Stimulated activated CD8-positive, alpha-beta memory T cell treated with anti-CD3 and anti-CD28 coated beads, Interleukin-15, amount 100 ng/mL, for 4 hours (primary cell): ENCODE data around the gene TEX22.

Experiments
- DNase-seq, 2 donors: peaks; one replicate each; pipeline ENCODE4 v3.0.0-alpha.2; 2020; ENCODE audit warnings: low read depth in 2 of 2

Gene TEX22

DNA sequence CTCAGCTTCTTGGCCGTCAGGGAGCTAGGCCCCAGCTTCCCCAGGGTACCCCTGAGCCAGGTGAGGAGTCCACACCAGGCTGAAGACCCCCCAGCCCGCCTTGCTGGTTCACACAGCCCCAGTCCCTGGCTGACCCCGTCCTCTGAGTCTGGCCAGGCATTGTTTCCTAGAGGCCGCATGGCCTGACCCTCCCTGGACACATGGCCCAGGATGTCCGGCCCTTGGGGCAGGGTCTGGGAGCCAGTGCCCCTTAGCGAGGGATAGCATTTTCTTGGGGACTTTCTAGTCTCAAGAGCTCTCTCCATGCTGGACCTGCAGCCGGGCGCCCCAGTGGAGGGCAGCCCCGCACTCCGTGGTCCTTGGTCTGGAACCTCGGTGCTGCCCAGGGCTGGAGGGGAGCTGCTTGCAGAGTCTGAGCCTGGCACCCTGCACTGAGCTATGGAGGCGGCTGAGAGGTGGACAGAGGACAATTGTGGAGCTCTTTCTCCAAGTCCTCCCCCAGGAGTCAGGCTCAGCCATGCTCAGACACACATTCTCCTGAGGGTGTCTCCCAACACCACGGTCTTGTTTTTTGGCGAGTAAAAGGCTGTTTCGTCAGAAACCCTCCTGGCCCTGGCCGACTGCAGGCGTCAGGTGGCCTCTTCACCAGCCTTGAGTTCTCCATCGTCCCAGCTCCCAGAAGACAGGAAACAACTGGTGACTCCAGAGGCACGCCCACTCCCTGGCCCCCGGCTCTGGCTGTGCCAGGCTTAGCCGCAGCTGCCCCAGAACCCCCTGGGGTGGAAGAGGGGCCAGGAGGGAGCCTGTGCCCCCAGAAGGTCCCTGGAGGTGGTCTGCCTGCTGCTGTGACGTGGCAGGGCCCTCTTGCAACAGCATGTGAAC, 58.6 kb downstream of the TEX22 start:
- DNase-seq: no peak

DNA sequence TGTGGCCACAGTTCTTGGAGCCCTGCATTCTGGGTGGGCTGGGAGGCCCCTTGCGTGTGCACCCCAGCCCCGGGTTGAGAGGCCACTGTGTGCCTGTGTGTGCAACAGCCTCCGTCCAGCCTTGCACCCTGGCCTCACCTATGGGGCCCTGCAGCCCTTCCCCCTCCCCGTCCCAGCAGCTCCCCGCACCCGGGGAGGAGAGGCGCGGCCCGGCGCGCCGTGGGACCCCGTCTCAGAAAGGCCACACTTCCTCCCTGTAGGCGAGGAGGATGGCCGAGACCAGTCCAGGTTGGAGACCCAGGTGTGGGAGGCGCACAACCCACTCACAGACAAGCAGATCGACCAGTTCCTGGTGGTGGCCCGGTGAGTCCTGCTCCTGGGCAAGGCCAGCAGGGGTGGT, 59.7 kb downstream of the TEX22 start:
- DNase-seq: no peak

DNA sequence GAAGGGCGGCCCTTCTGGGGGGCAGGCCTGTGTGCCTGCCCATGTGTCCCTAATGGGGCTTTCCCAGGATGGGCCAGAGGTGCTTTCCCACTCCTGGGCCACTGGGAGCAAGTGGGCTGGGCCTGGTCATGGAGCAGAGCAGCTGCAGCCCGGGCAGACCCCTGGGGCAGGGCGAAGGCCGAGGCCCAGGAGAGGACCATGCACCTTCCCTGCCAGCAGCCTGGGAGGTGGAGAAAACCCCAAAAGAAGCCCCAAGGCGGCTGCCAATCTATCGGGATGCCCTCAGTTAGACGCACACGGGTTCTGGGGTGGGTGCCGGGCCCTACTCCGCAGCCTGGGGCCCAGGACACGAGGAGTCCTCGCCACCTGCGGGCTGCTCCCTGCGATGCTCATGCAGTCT, 60.2 kb downstream of the TEX22 start:
- no peak for DNase-seq

DNA sequence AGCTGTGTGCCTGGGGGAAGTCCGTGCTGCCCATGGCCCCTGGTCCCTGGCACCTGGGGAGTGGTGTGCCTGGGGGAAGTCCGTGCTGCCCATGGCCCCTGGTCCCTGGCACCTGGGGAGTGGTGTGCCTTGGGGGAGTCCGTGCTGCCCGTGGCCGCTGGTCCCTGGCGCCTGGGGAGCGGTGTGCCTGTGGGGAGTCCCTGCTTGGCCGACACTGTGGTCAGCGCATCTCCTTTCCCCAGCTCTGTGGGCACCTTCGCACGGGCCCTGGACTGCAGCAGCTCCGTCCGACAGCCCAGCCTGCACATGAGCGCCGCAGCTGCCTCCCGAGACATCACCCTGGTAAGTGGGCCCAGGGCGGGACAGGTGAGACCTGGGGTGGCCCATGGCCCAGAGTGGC, 61.8 kb downstream of the TEX22 start:
- DNase-seq: no peak

DNA sequence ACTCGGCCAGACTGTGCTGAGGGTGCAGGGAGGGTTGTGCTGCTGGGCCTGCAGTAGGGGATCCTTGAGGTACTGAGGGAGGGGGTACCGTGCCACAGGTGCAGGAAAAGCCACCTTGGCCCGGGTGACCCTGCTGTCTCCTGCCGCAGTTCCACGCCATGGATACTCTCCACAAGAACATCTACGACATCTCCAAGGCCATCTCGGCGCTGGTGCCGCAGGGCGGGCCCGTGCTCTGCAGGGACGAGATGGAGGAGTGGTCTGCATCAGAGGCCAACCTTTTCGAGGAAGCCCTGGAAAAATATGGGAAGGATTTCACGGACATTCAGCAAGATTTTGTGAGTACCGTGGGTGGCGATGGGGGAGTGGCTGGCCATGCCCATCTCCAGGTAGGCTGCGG, 62.3 kb downstream of the TEX22 start:
- DNase-seq: no peak

DNA sequence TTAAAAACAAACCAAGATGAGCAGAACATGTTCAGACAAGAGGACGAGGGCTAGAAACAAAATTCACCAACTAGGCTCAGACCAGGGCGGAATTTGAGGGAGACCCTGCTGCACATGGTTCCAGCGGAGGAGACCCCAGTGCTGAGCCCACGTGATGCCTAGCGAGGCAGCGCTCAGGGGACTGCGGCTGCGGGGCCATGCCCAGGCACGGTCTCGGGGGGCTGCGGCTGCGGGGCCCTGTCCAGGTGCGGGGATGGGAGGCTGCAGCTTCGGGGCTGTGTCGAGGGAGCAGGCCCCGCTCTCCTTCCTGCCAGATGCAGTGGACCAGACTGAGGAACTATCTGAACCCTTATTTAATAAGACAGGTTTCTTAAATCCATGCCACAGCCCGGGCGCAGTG, 63.6 kb downstream of the TEX22 start:
- DNase-seq: no peak
